Osteocyte (in vitro differentiated cells): ENCODE data around the gene ACSS3. TPM values are rescaled to one million over a fixed set of nuclear protein-coding genes. Genes with fewer than 3 reads are reported as not detected.

Experiments
- DNase-seq: peaks from one replicate; pipeline ENCODE4 v3.0.0; 2021; ENCODE audit warnings: mixed read lengths; ENCODE audit not compliant: unreplicated experiment; ENCODE audit errors: extremely low spot score
- H3K27ac Mint-ChIP-seq: one replicate; pipeline ENCODE4 v1.8.0; 2021; ENCODE audit warnings: mild to moderate bottlenecking, mixed read lengths; ENCODE audit not compliant: unreplicated experiment
- H3K27me3 Mint-ChIP-seq: one replicate; pipeline ENCODE4 v1.8.0; 2021; ENCODE audit warnings: mixed read lengths; ENCODE audit not compliant: unreplicated experiment
- H3K36me3 Mint-ChIP-seq: one replicate; pipeline ENCODE4 v1.8.0; 2021; ENCODE audit warnings: mixed read lengths; ENCODE audit not compliant: unreplicated experiment
- H3K4me1 Mint-ChIP-seq: one replicate; pipeline ENCODE4 v1.8.0; 2021; ENCODE audit warnings: mixed read lengths; ENCODE audit not compliant: unreplicated experiment
- H3K4me3 Mint-ChIP-seq: one replicate; pipeline ENCODE4 v1.8.0; 2021; ENCODE audit warnings: mild to moderate bottlenecking, moderate library complexity, mixed read lengths; ENCODE audit not compliant: unreplicated experiment
- H3K9me3 Mint-ChIP-seq: one replicate; pipeline ENCODE4 v1.8.0; 2021; ENCODE audit warnings: mixed read lengths; ENCODE audit not compliant: unreplicated experiment
- total RNA-seq: library from RNA; stranded (reverse); gene quantifications from 2 replicates; pipeline ENCODE4 v1.2.1, GENCODE V29; 2021
- TF ChIP-seq, protein P1 (sequence below): fragments of 200-600 bp; sonication (generic); IDR thresholded peaks from 2 replicates; pipeline ENCODE4 v1.5.0; 2021; ENCODE audit warnings: antibody characterized with exemption, mild to moderate bottlenecking, moderate library complexity

The ACSS3 gene
- total RNA-seq, 1 donor from 2014 or later = 5.6 TPM

DNA sequence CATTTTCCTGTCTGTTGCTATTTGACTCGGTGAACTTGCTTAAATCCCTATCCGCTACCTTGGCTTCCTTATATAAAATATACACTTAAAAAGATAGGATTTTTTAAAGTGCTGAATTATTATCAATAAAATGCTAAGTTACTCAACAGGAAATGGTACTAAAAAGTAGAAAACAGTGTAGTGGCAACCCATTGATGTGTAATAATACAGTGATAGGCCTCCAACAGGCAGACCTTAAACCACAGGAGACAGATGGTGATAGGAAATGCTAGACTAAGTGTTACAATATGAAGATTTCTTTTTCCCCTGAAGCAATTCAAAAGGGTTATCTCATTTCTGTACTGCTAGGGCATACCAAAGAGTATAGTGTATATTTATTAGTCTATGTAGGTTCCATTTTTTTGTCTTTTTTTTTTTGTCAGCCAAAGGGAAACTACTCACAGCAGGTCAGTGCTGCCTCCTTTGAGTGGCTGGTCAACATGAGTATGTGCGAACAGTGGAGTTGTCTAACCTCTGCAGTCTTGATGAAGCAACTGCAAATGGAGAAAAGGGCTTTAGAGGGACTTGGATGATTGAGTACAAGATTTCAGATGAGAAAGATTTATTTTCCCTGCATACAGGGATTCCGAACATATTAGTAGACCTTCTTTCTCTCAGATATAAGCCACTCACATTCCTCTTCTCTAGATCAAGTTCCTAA, 183.8 kb downstream of the ACSS3 start:
- Mint-ChIP-seq H3K27me3 (no peaks in the 10 kb centered on the region), H3K4me3 (no peak overlapping the region), H3K36me3 (no peaks in the 10 kb centered on the region), H3K9me3 (no peaks in the 10 kb centered on the region), H3K4me1 (peaks cover 16% of the 10 kb centered on the region), H3K27ac (no peak overlapping the region)
- no peak for DNase-seq
- TF ChIP-seq, protein P1, sequence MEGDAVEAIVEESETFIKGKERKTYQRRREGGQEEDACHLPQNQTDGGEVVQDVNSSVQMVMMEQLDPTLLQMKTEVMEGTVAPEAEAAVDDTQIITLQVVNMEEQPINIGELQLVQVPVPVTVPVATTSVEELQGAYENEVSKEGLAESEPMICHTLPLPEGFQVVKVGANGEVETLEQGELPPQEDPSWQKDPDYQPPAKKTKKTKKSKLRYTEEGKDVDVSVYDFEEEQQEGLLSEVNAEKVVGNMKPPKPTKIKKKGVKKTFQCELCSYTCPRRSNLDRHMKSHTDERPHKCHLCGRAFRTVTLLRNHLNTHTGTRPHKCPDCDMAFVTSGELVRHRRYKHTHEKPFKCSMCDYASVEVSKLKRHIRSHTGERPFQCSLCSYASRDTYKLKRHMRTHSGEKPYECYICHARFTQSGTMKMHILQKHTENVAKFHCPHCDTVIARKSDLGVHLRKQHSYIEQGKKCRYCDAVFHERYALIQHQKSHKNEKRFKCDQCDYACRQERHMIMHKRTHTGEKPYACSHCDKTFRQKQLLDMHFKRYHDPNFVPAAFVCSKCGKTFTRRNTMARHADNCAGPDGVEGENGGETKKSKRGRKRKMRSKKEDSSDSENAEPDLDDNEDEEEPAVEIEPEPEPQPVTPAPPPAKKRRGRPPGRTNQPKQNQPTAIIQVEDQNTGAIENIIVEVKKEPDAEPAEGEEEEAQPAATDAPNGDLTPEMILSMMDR = no peak

DNA sequence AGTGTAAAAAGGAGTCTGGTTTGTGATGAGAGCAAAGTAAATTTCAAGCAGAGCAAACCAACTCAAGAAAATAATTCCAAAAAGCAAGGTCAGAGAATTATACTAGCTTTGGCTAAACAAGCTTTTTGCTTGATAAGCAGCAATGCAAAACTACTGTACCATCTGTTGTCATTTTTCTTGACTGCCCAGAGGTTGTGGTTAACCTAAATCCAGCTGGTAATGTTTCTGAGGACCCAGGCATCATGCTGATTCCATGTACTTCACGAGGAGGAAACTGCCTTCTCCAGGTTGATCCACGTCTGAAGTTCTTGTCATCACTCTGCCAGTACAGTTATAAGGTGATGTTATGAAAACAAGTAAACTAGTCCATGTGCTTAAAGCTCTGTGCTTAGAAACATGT, 185.2 kb downstream of the ACSS3 start:
- no peaks in the 10 kb centered on the region for H3K27me3 Mint-ChIP-seq
- peaks cover 11% of the 10 kb centered on the region for H3K4me1 Mint-ChIP-seq
- no peaks in the 10 kb centered on the region for H3K9me3 Mint-ChIP-seq
- no peak overlapping the region for H3K27ac Mint-ChIP-seq
- H3K4me3 Mint-ChIP-seq = no peak overlapping the region
- no peaks in the 10 kb centered on the region for H3K36me3 Mint-ChIP-seq
- DNase-seq = no peak
- TF ChIP-seq, protein P1 = no peak

- TF ChIP-seq, protein P1 = no peak
- Mint-ChIP-seq H3K4me1 (no peaks in the 10 kb centered on the region), H3K27me3 (peaks cover 2% of the 10 kb centered on the region), H3K36me3 (no peaks in the 10 kb centered on the region), H3K27ac (no peak overlapping the region), H3K9me3 (no peaks in the 10 kb centered on the region), H3K4me3 (no peak overlapping the region)
- DNase-seq = no peak
These were observed 192.5 kb downstream of the ACSS3 start for GRCh38 chr12:81270385-81270784.

DNA sequence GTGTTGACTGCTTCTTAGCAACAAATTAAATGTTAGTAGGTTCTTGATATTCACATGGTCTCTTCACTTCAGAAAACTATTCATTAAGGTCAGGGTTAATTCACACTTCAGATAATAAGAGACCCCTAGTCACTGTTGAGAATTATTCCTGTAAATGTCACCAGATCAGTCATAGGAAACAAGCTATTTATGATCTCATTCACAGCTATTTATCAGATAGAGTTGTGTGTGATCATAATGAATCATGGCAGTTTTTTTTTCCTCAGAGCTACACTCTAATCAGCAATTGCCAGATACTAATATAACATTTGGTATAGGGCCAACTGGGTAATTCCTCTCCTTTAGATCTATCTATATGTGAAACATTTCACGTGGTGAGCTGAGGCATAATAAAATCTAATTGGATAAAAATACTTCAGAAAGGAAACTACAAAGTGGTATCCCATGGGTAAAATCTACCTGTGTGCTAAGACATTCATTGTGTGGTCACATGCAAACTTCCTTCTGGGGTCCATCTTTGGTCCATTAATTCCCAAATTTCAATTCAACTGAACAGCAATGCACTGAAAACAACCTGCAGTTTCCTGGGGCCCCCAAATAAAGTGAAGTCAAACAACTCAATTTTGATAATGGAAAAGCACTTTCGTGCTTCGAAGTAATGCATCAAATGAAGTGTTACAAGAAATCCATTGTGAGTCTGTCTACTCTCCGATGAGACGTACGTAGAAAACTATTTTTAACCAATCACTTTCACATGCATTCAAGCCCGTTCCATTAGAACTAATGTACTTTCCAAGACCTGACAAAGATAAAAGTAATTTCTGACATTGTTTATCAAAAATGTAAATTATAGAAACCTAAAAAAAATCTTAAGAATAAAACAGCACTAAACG, 197.0 kb downstream of the ACSS3 start:
- H3K9me3 Mint-ChIP-seq = no peaks in the 10 kb centered on the region
- no peaks in the 10 kb centered on the region for H3K36me3 Mint-ChIP-seq
- TF ChIP-seq, protein P1 = no peak
- peaks cover 2% of the 10 kb centered on the region for H3K27me3 Mint-ChIP-seq
- no peak overlapping the region for H3K27ac Mint-ChIP-seq
- DNase-seq = no peak
- H3K4me3 Mint-ChIP-seq = no peak overlapping the region
- H3K4me1 Mint-ChIP-seq = no peaks in the 10 kb centered on the region

- Mint-ChIP-seq H3K27me3 (peaks cover 25% of the 10 kb centered on the region), H3K4me3 (no peak overlapping the region), H3K36me3 (no peaks in the 10 kb centered on the region), H3K27ac (no peak overlapping the region), H3K4me1 (peaks cover 2% of the 10 kb centered on the region), H3K9me3 (no peaks in the 10 kb centered on the region)
- TF ChIP-seq, protein P1 = no peak
- DNase-seq = no peak
These were observed 206.3 kb downstream of the ACSS3 start for GRCh38 chr12:81284137-81284536.
